Measurements from ENCODE around the gene PCDHB10. TPM values are rescaled to one million over a fixed set of nuclear protein-coding genes. Genes with fewer than 3 reads are reported as not detected.

PCDHB10 gene
- total RNA-seq, 3 donors from 2014 or later (not counting 1 experiment from before 2014, with no cell fraction given), result 0.15 TPM; not detected in 2

- intact Hi-C loops (cut with micrococcal nuclease), result no loop called here
- no peaks in the 10 kb centered on the region for H3K36me3 ChIP-seq (ENCODE audit: control insufficient read depth, insufficient read depth, low read length)
- no peak overlapping the region for H3K27ac Mint-ChIP-seq
These were observed 44.6 kb downstream of the PCDHB10 start for GRCh38 chr5:141236516-141237313.

DNA sequence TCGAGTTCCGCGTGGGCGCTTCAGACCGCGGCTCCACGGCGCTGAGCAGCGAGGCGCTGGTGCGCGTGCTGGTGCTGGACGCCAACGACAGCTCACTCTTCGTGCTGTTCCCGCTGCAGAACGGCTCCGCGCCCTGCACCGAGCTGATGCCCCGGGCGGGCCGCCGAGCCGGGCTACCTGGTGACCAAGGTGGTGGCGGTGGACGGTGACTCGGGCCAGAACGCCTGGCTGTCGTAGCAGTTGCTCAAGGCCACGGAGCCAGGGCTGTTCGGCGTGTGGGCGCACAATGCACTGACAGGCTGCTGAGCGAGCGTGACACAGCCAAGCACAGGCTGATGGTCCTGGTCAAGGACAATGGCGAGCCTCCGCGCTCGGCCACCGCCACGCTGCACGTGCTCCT lies 49.3 kb downstream of the PCDHB10 start:
- Mint-ChIP-seq H3K27ac (no peak overlapping the region), H3K4me3 (no peak overlapping the region), H3K27me3 (ENCODE audit: low read depth in 2 of 2) (peaks cover 0 to 10% of the 10 kb centered on the region in 2 donors), H3K4me1 (no peaks in the 10 kb centered on the region), H3K9me3 (peaks cover 9 to 16% of the 10 kb centered on the region in 2 donors), H3K36me3 (peaks cover 36% of the 10 kb centered on the region)
- no peak for TF ChIP-seq CTCF (IDR thresholded peaks at IDR 0.05)
- H3K27ac ChIP-seq (ENCODE audit: low read length), result no peak overlapping the region
- no peaks in the 10 kb centered on the region for H3K4me1 ChIP-seq (ENCODE audit: control insufficient read depth, insufficient read depth, low read length)
- H3K36me3 ChIP-seq (ENCODE audit: control insufficient read depth, insufficient read depth, low read length), result no peaks in the 10 kb centered on the region
- intact Hi-C loops (cut with micrococcal nuclease), result no loop called here
- H3K27me3 ChIP-seq (ENCODE audit: control insufficient read depth, insufficient read depth, low read length), result peaks cover 14% of the 10 kb centered on the region
- no peak overlapping the region for H3K4me3 ChIP-seq (ENCODE audit: low read length)
- 36% methylated on average over 43 of the region's 43 CpGs for WGBS (ENCODE audit: insufficient coverage)
- ATAC-seq, result no peak
- DNase-seq, result no peak
- H3K9me3 ChIP-seq (ENCODE audit: control insufficient read depth, insufficient read depth, low read length), result peaks cover 55% of the 10 kb centered on the region

More at GRCh38 chr5:141236516-141237313, 44.6 kb downstream of the PCDHB10 start:
- no peak overlapping the region for H3K27ac ChIP-seq (ENCODE audit: low read length)
- peaks cover 45% of the 10 kb centered on the region for H3K9me3 ChIP-seq (ENCODE audit: control insufficient read depth, insufficient read depth, low read length)
- no peak overlapping the region for H3K4me3 Mint-ChIP-seq
- DNase-seq (no peak), ATAC-seq (no peak)
- H3K27me3 ChIP-seq (ENCODE audit: control insufficient read depth, insufficient read depth, low read length), result peaks cover 23% of the 10 kb centered on the region
- H3K9me3 Mint-ChIP-seq, result peaks cover 11 to 16% of the 10 kb centered on the region in 2 donors
- peaks cover 0 to 6% of the 10 kb centered on the region in 2 donors for H3K27me3 Mint-ChIP-seq (ENCODE audit: low read depth in 2 of 2)
- 32% methylated on average over 31 of the region's 32 CpGs for WGBS (ENCODE audit: insufficient coverage)
- H3K4me3 ChIP-seq (ENCODE audit: low read length), result no peak overlapping the region
- H3K4me1 ChIP-seq (ENCODE audit: control insufficient read depth, insufficient read depth, low read length), result no peaks in the 10 kb centered on the region
- no peaks in the 10 kb centered on the region for H3K4me1 Mint-ChIP-seq
- no peak for TF ChIP-seq CTCF (IDR thresholded peaks at IDR 0.05)
- peaks cover 20% of the 10 kb centered on the region for H3K36me3 Mint-ChIP-seq

Other genes starting within 250 kb of the PCDHB10 start
- not detected for gene PCDHAC2, start 225.9 kb upstream of the PCDHB10 start, total RNA-seq
- not detected for gene PCDHB1, start 141.0 kb upstream of the PCDHB10 start, total RNA-seq
- gene PCDHB2, start 97.7 kb upstream of the PCDHB10 start, total RNA-seq, result not detected
- gene PCDHB3, start 91.9 kb upstream of the PCDHB10 start, total RNA-seq, result not detected
- gene PCDHB4, start 70.5 kb upstream of the PCDHB10 start, total RNA-seq, result not detected
- gene PCDHB5, start 57.1 kb upstream of the PCDHB10 start, total RNA-seq, result not detected
- gene PCDHB6, start 42.3 kb upstream of the PCDHB10 start, total RNA-seq, result not detected
- gene PCDHB7, start 19.7 kb upstream of the PCDHB10 start, total RNA-seq, result not detected
- not detected for gene PCDHB8, start 14.6 kb upstream of the PCDHB10 start, total RNA-seq
- not detected for gene PCDHB16, start 10.0 kb upstream of the PCDHB10 start, total RNA-seq
- under 1 TPM in 1 of 3 donors, not detected in 2; 0.15 TPM for gene PCDHB9, start 5.2 kb upstream of the PCDHB10 start, total RNA-seq
- not detected for gene PCDHB11, start 7.3 kb downstream of the PCDHB10 start, total RNA-seq
- not detected for gene PCDHB12, start 16.4 kb downstream of the PCDHB10 start, total RNA-seq
- not detected for gene PCDHB13, start 21.6 kb downstream of the PCDHB10 start, total RNA-seq
- gene PCDHB14, start 31.0 kb downstream of the PCDHB10 start, total RNA-seq, result not detected
- gene PCDHB15, start 53.0 kb downstream of the PCDHB10 start, total RNA-seq, result not detected
- gene SLC25A2, start 111.7 kb downstream of the PCDHB10 start, total RNA-seq, result under 1 TPM in 1 of 3 donors, not detected in 2; 0.73 TPM
- gene TAF7, start 128.4 kb downstream of the PCDHB10 start, total RNA-seq, result 10 to 100 TPM; 77.3 to 96.1 (median 89.4) TPM
- gene PCDHGA1, start 138.2 kb downstream of the PCDHB10 start, total RNA-seq, result not detected
- gene PCDHGA2, start 146.4 kb downstream of the PCDHB10 start, total RNA-seq, result not detected
- not detected for gene PCDHGA3, start 151.5 kb downstream of the PCDHB10 start, total RNA-seq
- gene PCDHGB1, start 157.7 kb downstream of the PCDHB10 start, total RNA-seq, result under 1 TPM in 1 of 3 donors, not detected in 2; 0.10 TPM
- under 1 TPM in 2 of 3 donors, not detected in 1; 0.24 to 0.30 TPM for gene PCDHGA4, start 162.7 kb downstream of the PCDHB10 start, total RNA-seq
- gene PCDHGB2, start 167.6 kb downstream of the PCDHB10 start, total RNA-seq, result 1 to 10 TPM in 1 of 3 donors, under 1 TPM in 2; 0.36 to 1.5 (median 0.49) TPM
- under 1 TPM; 0.12 to 0.30 (median 0.20) TPM for gene PCDHGA5, start 171.8 kb downstream of the PCDHB10 start, total RNA-seq
- gene PCDHGB3, start 177.9 kb downstream of the PCDHB10 start, total RNA-seq, result under 1 TPM in 2 of 3 donors, not detected in 1; 0.52 to 0.68 TPM
- under 1 TPM; 0.20 to 0.75 (median 0.21) TPM for gene PCDHGA6, start 181.5 kb downstream of the PCDHB10 start, total RNA-seq
- gene PCDHGA7, start 190.4 kb downstream of the PCDHB10 start, total RNA-seq, result under 1 TPM in 2 of 3 donors, not detected in 1; 0.26 to 0.68 TPM
- gene PCDHGB4, start 195.3 kb downstream of the PCDHB10 start, total RNA-seq, result under 1 TPM in 2 of 3 donors, not detected in 1; 0.31 to 0.40 TPM
- under 1 TPM; 0.07 to 0.28 (median 0.09) TPM for gene PCDHGA8, start 200.3 kb downstream of the PCDHB10 start, total RNA-seq
- gene PCDHGB5, start 205.6 kb downstream of the PCDHB10 start, total RNA-seq, result 1 to 10 TPM; 1.3 to 4.2 (median 3.1) TPM
- 1 to 10 TPM in 2 of 3 donors, under 1 TPM in 1; 0.61 to 1.7 (median 1.0) TPM for gene PCDHGA9, start 210.4 kb downstream of the PCDHB10 start, total RNA-seq
- 1 to 10 TPM; 2.1 to 5.9 (median 2.9) TPM for gene PCDHGB6, start 215.7 kb downstream of the PCDHB10 start, total RNA-seq
- 1 to 10 TPM in 2 of 3 donors, under 1 TPM in 1; 0.61 to 2.6 (median 2.1) TPM for gene PCDHGA10, start 220.6 kb downstream of the PCDHB10 start, total RNA-seq
- gene PCDHGB7, start 225.3 kb downstream of the PCDHB10 start, total RNA-seq, result 1 to 10 TPM in 2 of 3 donors, under 1 TPM in 1; 0.68 to 1.6 (median 1.2) TPM
- gene PCDHGA11, start 228.7 kb downstream of the PCDHB10 start, total RNA-seq, result 1 to 10 TPM in 1 of 3 donors, under 1 TPM in 2; 0.40 to 1.2 (median 0.83) TPM
- gene PCDHGA12, start 238.2 kb downstream of the PCDHB10 start, total RNA-seq, result 1 to 10 TPM in 1 of 3 donors, under 1 TPM in 2; 0.35 to 1.1 (median 0.75) TPM